Neural cell (in vitro differentiated cells): ENCODE measurements around the gene ANO1. TPM values are rescaled to one million over a fixed set of nuclear protein-coding genes. Genes with fewer than 3 reads are reported as not detected.

Source experiments
- H2AFZ ChIP-seq: fragments of 200-600, 300-800 bp; sonication (generic), shearing (Covaris generic); 2 replicates; pipeline ENCODE4 v1.6.0; 2014; ENCODE audit warnings: low read depth, mild to moderate bottlenecking, antibody characterized with exemption, low read length, moderate library complexity
- H3F3A ChIP-seq: fragments of 200-600 bp; shearing (Covaris generic); 2 replicates; pipeline ENCODE4 v1.6.1; 2016; ENCODE audit warnings: mild to moderate bottlenecking, moderate library complexity, mixed read lengths, antibody characterized with exemption, low read length; ENCODE audit not compliant: insufficient read depth, poor library complexity, severe bottlenecking
- H3K27ac ChIP-seq: fragments of 200-600, 300-800 bp; sonication (generic), shearing (Covaris generic); 2 replicates; pipeline ENCODE4 v1.5.1; 2014; ENCODE audit warnings: mild to moderate bottlenecking, low read length, moderate library complexity
- H3K27me3 ChIP-seq: fragments of 300-800, 200-600 bp; sonication (generic), shearing (Covaris generic); 2 replicates; pipeline ENCODE4 v1.6.0; 2014; ENCODE audit warnings: mild to moderate bottlenecking, low read depth, low read length, moderate library complexity; ENCODE audit not compliant: insufficient read depth
- H3K36me3 ChIP-seq: fragments of 300-800, 200-600 bp; sonication (generic), shearing (Covaris generic); 2 replicates; pipeline ENCODE4 v1.5.1; 2014; ENCODE audit warnings: mild to moderate bottlenecking, antibody characterized with exemption, low read length, moderate library complexity; ENCODE audit not compliant: insufficient read depth
- H3K4me2 ChIP-seq: fragments of 300-800, 200-600 bp; sonication (generic), shearing (Covaris generic); 2 replicates; pipeline ENCODE4 v1.6.0; 2014; ENCODE audit warnings: mild to moderate bottlenecking, low read length
- H3K4me3 ChIP-seq: fragments of 300-800, 200-600 bp; sonication (generic), shearing (Covaris generic); 2 replicates; pipeline ENCODE4 v1.5.1; 2014; ENCODE audit warnings: mild to moderate bottlenecking, low read length, moderate library complexity
- H3K79me2 ChIP-seq: fragments of 200-600 bp; shearing (Covaris generic); replicated peaks from 2 replicates; pipeline ENCODE4 v1.6.0; 2014; ENCODE audit warnings: mild to moderate bottlenecking, low read length, moderate library complexity; ENCODE audit not compliant: insufficient read depth
- H3K9ac ChIP-seq: fragments of 300-800, 200-600 bp; sonication (generic), shearing (Covaris generic); 2 replicates; pipeline ENCODE4 v1.6.1; 2016; ENCODE audit warnings: mild to moderate bottlenecking, low read length, mixed read lengths
- H3K9me2 ChIP-seq: fragments of 200-600 bp; shearing (Covaris generic); 2 replicates; pipeline ENCODE4 v1.6.1; 2016; ENCODE audit warnings: mild to moderate bottlenecking, low read length, mixed read lengths; ENCODE audit not compliant: insufficient read depth
- H3K9me3 ChIP-seq: fragments of 200-600, 300-800 bp; sonication (generic), shearing (Covaris generic); 2 replicates; pipeline ENCODE4 v1.6.1; 2016; ENCODE audit warnings: mild to moderate bottlenecking, mixed run types, low read length, moderate library complexity, mixed read lengths
- H4K20me1 ChIP-seq: fragments of 200-600 bp; shearing (Covaris generic); 2 replicates; pipeline ENCODE4 v1.6.1; 2016; ENCODE audit warnings: mild to moderate bottlenecking, mixed run types; ENCODE audit not compliant: insufficient read depth
- CTCF ChIP-seq: fragments of 450-650 bp; IDR thresholded peaks from 2 replicates; pipeline ENCODE4 v1.5.1; 2014; ENCODE audit warnings: antibody characterized with exemption, mild to moderate bottlenecking, moderate library complexity; ENCODE audit not compliant: poor library complexity, severe bottlenecking
- EP300 ChIP-seq: fragments of 450-650 bp; conservative IDR thresholded peaks from 2 replicates; pipeline ENCODE4 v1.6.1; 2014; ENCODE audit warnings: antibody characterized with exemption, mild to moderate bottlenecking, moderate library complexity; ENCODE audit not compliant: poor library complexity, severe bottlenecking
- EZH2 ChIP-seq: fragments of 200-600, 300-800 bp; shearing (Covaris generic), sonication (generic); IDR thresholded peaks from 2 replicates; pipeline ENCODE4 v1.6.1; 2014; ENCODE audit warnings: antibody characterized with exemption, low read length, borderline replicate concordance, mild to moderate bottlenecking; ENCODE audit not compliant: insufficient read depth, poor library complexity, severe bottlenecking
- MXI1 ChIP-seq: fragments of 450-650 bp; conservative IDR thresholded peaks from 2 replicates; pipeline ENCODE4 v1.6.1; 2014; ENCODE audit warnings: antibody characterized with exemption, mild to moderate bottlenecking; ENCODE audit not compliant: poor library complexity, severe bottlenecking
- POLR2AphosphoS5 ChIP-seq: IDR thresholded peaks from 2 replicates; pipeline ENCODE4 v1.6.1; 2012
- RAD21 ChIP-seq: fragments of 450-650 bp; conservative IDR thresholded peaks from 2 replicates; pipeline ENCODE4 v1.6.1; 2014; ENCODE audit warnings: antibody characterized with exemption, mild to moderate bottlenecking, moderate library complexity
- REST ChIP-seq: IDR thresholded peaks from 2 replicates; pipeline ENCODE4 v1.6.1; 2012; ENCODE audit warnings: borderline replicate concordance
- SMC3 ChIP-seq: fragments of 450-650 bp; conservative IDR thresholded peaks from 2 replicates; pipeline ENCODE4 v1.6.1; 2014; ENCODE audit warnings: antibody characterized with exemption, mild to moderate bottlenecking, moderate library complexity; ENCODE audit not compliant: poor library complexity
- TAF1 ChIP-seq: IDR thresholded peaks from 2 replicates; pipeline ENCODE4 v1.6.1; 2012; ENCODE audit warnings: low read depth
- polyA plus RNA-seq: library from polyadenylated mRNA; depleted of rRNA; stranded (reverse); fragments of >200 nt; gene quantifications from 2 replicates; pipeline ENCODE4 v1.2.3, GENCODE V29; 2014

ANO1 gene
- polyA plus RNA-seq, 1 donor from 2014 or later, result not detected

GRCh38 chr11:70029861-70030380 is 48.2 kb upstream of the ANO1 start:
- Histone ChIP-seq H3K9me2 (no peaks in the 10 kb centered on the region), H3K9ac (no peak overlapping the region), H3K79me2 (no peaks in the 10 kb centered on the region), H3K36me3 (no peaks in the 10 kb centered on the region), H4K20me1 (no peaks in the 10 kb centered on the region), H3K27me3 (no peaks in the 10 kb centered on the region), H3K27ac (no peak overlapping the region), H3F3A (no peaks in the 10 kb centered on the region), H3K4me2 (no peak overlapping the region), H3K4me3 (no peak overlapping the region), H2AFZ (no peak overlapping the region), H3K9me3 (no peaks in the 10 kb centered on the region)
- TF ChIP-seq POLR2AphosphoS5, result no peak
- TF ChIP-seq EP300, result no peak
- no peak for TF ChIP-seq RAD21
- no peak for TF ChIP-seq REST
- TF ChIP-seq SMC3, result no peak
- TF ChIP-seq MXI1, result no peak
- no peak for TF ChIP-seq CTCF
- TF ChIP-seq EZH2, result no peak
- TF ChIP-seq TAF1, result no peak

GRCh38 chr11:70030412-70030811 is 47.7 kb upstream of the ANO1 start:
- H3K9ac ChIP-seq, result no peak overlapping the region
- no peaks in the 10 kb centered on the region for H3K36me3 ChIP-seq
- H3K27me3 ChIP-seq, result no peaks in the 10 kb centered on the region
- H4K20me1 ChIP-seq, result no peaks in the 10 kb centered on the region
- no peaks in the 10 kb centered on the region for H3K9me3 ChIP-seq
- no peak overlapping the region for H3K4me2 ChIP-seq
- no peak overlapping the region for H2AFZ ChIP-seq
- H3K27ac ChIP-seq, result no peak overlapping the region
- H3K9me2 ChIP-seq, result no peaks in the 10 kb centered on the region
- H3K4me3 ChIP-seq, result no peak overlapping the region
- H3F3A ChIP-seq, result no peaks in the 10 kb centered on the region
- H3K79me2 ChIP-seq, result no peaks in the 10 kb centered on the region
- TF ChIP-seq MXI1, result no peak
- TF ChIP-seq POLR2AphosphoS5, result no peak
- no peak for TF ChIP-seq SMC3
